CMK (cell line): Measurements from ENCODE around the gene CPEB4.

Experiments
- DNase-seq: peaks from one replicate; pipeline ENCODE4 v3.0.0-alpha.2; 2010; ENCODE audit warnings: low read depth

Gene CPEB4

GRCh38 chr5:173887610-173888472 lies at the start of gene CPEB4:
Gene CPEB4 (plus strand): TSS chr5:173888349. CDS start chr5:173889734, 1,385 bp downstream.
- DNase-seq: peak; percentile 95

- no peak for DNase-seq
Measured at GRCh38 chr5:173839117-173839713, 48.9 kb upstream of the CPEB4 start.

- no peak for DNase-seq
Measured at GRCh38 chr5:173840111-173840983, 47.8 kb upstream of the CPEB4 start.

GRCh38 chr5:173841710-173842109 lies 46.4 kb upstream of the CPEB4 start:
- DNase-seq: no peak

GRCh38 chr5:173843794-173844193 lies 44.4 kb upstream of the CPEB4 start:
- DNase-seq: no peak

GRCh38 chr5:173845321-173845720 lies 42.8 kb upstream of the CPEB4 start:
- DNase-seq: no peak

GRCh38 chr5:173846929-173847501 lies 41.1 kb upstream of the CPEB4 start:
- DNase-seq: no peak

GRCh38 chr5:173848986-173849596 lies 39.1 kb upstream of the CPEB4 start:
- DNase-seq: no peak

GRCh38 chr5:173849908-173850307 lies 38.2 kb upstream of the CPEB4 start:
- no peak for DNase-seq

GRCh38 chr5:173850659-173851058 lies 37.5 kb upstream of the CPEB4 start:
- no peak for DNase-seq

- DNase-seq: no peak
Measured at GRCh38 chr5:173851595-173852243, 36.4 kb upstream of the CPEB4 start.

GRCh38 chr5:173852790-173853359 lies 35.3 kb upstream of the CPEB4 start:
- no peak for DNase-seq

GRCh38 chr5:173853370-173854131 lies 34.6 kb upstream of the CPEB4 start:
- no peak for DNase-seq

GRCh38 chr5:173855162-173855994 lies 32.8 kb upstream of the CPEB4 start:
- DNase-seq: peak; percentile 90

GRCh38 chr5:173855995-173856656 lies 32.0 kb upstream of the CPEB4 start:
- DNase-seq: no peak

GRCh38 chr5:173857234-173857633 lies 30.9 kb upstream of the CPEB4 start:
- no peak for DNase-seq

- no peak for DNase-seq
Measured at GRCh38 chr5:173858021-173858669, 30.0 kb upstream of the CPEB4 start.
